Activated CD4-positive, alpha-beta T cell treated with anti-CD3 and anti-CD28 coated beads for 48 hours (primary cell): ENCODE data around the gene FAM20C.

Experiments used
- DNase-seq: peaks from one replicate; pipeline ENCODE4 v3.0.0-alpha.2; 2020

Gene FAM20C

DNA sequence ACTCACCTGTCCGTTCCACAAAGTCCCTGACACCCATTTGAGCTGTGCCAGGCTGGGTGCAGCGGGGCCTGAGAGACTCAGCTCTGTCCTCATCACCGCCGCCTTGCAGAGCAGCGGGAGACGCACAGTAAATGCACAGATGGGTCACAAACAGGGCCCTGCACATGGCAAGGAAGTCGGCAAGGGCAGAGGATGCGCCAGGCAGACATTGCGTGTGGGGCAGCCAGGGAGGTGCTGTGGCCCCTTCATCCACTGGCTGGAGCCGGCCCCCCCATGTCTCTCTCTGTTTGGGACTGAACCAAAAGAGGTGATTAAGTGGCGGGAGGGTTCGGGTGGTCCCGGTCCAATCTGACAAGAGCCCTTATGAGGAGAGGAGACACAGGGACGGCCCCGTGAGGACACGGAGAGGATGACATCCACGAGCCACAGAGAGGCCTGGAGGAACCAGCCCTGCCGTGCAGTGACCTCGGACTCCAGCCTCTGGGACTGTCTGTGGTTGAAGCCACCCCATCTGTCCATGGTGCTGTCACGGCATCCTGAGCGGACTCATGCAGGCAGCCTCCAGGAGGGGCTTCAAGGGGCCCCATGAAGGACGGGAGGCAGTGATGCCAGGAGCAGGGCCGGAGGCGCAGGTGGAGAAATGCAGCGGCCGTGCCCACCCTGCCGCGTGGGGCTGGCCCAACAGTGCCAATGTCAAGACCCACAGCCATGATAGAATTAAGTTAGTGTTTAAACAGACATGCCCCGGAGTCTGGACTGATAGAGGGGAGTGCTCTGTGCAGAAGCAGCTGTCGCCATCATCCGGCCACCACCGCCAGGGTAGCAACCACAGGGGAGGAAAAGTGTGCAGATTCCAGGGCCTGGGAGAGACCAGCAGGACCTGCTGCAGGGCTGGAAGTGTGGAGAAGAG, 69.2 kb downstream of the FAM20C start:
- DNase-seq = no peak

DNA sequence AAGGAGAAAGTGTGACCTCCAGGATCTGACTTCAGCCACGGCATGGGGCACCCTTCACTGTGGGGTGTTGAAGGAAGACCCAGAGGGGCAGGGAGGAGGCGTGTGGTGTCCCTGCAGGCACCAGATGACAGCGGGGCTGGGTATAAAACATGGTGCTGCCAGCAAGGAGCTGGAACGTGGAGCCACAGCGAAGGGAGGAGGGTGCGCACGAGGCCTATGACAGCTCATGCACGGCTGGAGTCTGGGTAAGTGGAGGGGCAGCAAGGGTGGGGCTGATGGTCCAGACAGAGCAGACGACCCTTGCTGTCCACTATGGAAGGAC, 69.8 kb downstream of the FAM20C start:
- DNase-seq = no peak

DNA sequence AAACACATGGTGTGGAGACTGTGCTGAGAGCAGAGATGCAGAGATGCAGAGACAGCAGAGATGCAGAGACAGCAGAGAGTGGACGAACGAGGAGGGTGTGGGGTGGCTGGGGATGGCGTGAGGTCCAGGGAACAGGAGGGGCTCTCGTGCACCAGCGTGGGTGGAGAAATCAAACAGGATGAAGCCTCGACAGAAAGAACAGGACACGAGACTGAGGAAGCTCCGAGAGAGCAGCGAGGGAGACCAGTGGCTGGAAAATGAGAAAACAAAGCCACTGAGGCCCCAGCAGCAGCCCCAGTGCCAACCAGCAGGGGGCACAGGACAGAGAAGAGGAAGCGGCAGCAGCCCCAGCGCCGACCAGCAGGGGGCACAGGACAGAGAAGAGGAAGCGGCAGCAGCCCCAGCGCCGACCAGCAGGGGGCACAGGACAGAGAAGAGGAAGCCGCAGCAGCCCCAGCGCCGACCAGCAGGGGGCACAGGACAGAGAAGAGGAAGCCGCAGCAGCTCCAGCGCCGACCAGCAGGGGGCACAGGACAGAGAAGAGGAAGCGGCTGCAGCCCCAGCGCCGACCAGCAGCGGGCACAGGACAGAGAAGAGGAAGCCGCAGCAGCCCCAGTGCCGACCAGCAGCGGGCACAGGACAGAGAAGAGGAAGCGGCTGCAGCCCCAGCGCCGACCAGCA, 70.4 kb downstream of the FAM20C start:
- DNase-seq = peak; percentile 93

DNA sequence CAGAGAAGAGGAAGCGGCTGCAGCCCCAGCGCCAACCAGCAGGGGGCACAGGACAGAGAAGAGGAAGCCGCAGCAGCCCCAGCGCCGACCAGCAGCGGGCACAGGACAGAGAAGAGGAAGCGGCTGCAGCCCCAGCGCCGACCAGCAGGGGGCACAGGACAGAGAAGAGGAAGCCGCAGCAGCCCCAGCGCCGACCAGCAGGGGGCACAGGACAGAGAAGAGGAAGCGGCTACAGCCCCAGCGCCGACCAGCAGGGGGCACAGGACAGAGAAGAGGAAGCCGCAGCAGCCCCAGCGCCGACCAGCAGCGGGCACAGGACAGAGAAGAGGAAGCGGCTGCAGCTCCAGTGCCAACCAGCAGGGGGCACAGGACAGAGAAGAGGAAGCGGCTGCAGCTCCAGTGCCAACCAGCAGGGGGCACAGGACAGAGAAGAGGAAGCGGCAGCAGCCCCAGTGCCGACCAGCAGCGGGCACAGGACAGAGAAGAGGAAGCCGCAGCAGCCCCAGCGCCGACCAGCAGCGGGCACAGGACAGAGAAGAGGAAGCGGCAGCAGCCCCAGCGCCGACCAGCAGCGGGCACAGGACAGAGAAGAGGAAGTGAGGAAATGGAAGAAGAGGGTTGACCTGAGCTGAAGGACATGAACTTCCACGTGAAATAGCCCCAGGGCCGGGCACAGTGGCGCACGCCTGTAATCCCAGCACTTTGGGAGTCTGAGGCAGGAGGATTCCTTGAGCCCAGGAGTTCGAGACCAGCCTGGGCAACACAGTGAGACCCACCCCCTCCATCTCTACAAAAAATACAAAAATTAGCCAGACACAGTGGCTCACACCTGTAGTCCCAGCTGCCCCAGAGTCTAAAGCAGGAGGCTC, 71.3 kb downstream of the FAM20C start:
- DNase-seq = peak; percentile 53

DNA sequence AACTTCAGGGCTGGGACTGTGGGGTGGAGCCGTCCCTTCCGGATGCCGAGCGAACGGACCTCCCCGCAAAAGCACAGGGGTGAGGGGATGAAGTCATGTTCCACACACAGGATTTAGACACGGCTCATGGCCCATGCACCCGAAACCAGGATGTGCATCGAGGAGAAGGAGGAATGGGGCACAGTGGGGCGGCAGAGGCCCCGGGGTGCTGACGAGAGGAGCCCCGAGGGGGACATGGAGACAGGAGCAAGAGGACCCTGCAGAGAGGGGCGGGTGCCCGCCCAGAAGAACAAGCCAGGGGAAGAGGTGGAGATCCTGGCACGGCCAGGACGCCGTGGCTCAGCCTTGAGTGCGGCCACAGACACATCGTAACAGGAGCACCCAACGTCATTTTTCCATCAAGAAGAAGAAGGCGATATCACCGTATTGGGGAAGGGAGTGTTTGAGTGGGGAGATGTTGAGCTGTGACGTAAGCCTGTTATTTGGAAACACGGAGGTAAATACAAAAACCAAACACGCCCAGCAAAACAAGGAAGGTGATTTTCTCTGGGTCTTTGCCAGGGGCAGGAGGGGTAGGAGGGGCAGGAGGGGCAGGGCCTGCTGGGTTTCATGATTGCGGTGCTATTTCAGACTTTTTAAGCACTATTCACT, 72.3 kb downstream of the FAM20C start:
- DNase-seq = no peak

DNA sequence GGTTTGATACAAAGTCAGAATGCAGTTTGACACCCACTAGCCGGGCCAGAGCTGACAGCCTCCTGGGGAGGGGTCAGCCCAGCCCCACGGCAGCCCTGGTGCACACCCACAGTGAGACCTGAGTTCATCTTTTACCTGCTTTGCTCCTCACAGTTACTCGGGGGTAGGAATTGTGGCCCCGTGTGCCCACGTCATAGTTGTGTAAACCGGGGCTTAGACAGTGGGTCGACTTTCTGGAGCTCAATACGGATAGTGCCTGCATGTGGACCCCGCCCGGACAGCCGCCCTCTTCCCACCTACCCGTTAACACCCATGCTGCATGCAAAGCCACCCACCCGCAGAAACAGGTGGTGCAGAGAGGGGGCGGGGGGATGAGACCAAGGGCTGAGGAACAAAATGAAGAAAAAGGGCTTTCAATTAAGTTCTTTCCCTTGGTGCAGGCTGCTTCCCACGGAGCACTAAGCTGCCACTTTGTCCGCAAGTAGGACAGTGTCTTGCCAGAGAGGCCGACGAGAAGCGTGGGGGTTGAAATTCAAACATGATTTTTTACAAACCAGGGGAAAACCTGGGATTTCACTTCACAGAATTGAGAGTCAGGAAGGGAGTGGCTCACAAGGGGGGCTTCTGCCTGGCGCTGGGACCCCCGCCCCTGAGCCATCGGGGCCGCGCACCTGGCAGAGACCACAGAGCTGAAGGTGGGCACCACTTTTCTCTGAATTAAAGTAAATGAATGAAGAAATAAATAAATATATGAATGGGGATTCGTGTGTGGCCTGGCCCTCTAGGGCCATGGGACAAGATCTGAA, 73.0 kb downstream of the FAM20C start:
- DNase-seq = no peak

DNA sequence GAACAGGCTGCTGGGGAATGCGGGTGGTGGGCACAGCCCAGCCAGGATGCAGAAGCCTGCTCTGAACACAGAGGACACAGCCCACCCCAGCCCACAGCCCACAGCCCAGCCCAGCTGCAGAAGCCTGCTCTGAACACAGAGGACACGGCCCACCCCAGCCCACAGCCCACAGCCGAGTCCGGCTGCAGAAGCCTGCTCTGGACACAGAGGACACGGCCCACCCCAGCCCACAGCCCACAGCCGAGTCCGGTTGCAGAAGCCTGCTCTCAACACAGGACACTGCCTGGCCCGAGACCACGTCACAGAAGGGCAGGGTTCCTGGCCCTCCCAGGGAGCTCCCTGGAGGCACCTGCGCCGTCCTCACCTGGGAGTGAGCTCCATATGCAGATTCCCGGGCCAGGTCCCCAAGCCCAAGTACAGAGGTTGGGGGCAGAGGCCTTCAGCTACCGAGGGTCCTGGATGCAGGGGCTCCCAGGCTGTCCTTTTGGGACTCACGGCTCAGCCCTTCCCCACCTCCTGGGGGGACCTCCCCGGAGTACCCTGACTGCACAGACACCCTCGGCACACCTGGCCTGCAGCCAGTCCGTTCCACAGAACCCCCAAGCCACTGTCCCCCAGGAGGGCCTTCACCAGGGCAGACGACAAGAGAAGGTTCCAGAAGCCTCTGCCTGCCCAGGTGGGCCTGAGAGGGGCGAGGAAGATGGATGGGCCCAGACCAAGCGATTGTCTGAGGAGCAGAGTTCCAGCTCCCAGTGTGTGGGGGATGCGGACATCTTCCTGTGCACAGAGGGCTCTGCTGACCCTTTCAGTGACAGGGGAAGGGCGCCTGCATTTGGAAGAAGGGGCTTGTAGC, 73.9 kb downstream of the FAM20C start:
- DNase-seq = no peak

DNA sequence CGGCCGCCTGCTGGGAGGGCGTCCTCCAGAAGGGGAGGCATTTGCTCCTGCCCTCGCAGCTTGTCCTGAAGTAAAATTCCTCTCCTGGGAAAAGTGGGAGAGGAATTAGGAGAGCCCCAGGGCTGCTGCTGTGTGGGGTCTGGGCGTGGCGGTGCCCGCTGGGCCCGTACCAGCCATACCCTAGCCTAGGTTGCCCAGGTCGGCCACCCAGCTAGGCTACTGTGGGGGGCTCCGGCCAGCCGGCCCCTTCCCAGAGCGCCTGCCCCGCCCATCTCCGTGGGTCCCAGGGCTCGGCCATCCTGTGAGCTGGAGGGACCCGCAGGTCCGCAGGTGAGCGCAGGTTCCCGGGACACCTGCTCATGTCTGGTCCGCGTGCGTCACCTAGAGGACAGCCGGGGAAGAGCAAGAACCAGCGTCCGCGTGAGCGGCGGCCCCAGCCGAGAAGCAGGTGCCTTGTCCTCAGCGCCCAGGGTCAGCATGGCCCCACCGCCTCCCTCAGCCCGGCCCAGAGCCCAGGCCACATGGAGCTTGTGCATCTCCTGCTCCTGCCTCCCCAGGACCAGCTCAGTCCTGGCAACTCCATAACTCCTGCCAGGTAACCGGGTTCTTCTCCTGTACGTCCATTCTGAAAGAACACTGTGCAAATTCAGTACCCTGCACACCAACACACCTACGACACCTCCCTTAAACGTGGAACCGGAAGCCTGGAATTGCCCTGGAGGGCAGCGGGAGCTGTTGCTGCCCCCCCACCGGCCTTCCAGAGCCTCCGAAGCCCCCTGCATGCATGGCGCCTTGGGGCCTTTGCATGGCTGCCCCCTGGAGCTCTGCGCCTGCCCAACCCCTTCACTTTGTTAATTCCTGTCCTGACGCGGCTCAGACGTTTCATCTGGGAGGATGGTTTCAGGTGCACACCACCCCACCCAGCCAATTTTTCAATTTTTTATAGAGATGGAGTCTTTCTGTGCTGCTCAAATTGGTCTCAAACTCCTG, 74.8 kb downstream of the FAM20C start:
- no peak for DNase-seq

DNA sequence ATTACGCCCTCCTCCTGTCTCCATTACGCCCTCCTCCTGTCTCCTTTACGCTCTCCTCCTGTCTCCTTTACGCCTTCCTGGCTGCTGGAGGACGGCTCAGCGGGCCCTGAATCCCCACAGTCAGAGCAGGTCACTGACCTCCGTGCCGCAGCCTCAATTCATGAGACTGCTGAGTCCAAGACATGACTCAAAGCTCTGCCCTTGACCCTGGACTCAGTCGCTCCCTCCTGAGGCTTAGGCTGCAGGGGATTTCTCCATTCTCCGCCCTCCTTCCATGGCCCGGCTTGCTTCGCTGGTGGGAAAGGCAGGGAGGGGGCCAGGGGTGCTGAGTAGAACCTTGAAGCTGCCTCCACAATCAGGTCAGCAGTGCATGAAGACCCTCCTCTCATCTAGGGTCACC, 76.6 kb downstream of the FAM20C start:
- DNase-seq = no peak

DNA sequence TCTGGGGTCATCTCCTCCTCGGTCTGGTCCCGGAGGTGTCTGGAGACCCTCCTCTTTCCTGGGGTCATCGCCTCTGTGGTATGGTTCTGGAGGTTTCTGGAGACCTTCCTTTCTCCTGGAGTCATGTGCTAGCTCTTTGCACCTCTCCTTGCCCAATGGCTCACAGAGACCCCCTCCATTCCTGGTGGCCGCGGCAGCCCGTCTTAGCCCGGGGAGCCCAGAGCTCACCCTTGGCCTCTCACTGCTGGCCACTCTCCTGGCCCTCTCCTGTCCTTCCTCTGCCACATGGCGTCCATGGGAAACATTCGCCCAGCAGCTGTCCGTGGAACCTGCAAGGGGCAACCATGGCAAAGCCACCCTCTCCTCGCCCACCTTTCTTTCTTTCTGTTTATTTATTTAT, 77.3 kb downstream of the FAM20C start:
- no peak for DNase-seq

DNA sequence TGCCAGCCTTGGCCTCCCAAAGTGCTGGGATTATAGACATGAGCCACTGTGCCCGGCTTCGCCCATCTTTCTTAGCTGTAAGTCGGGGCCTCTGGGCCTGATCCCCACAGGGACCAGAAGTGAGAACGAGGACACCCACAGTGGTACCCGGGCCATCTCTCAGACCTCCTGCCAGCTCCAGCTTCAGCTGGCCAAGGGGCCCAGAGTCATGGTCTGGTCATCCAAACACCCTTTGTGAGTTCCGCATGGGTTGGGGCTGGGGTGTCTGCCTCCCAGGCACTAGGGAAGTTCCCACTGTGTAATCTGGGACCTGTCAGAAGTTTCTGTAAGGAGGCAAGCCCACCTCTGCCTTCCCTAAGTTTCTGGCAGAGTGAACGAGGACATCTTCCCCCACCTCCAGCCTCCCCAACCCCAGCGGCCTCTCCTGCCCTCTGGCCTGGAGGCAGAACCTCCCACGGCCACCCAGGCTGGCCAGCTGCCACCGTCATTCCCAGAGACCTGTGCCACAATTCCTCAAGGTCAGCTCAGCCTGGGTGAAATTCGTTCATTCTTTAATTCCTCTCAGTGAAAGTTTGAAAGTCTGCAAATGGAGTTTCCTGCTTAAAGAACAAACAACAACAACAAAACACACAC, 78.1 kb downstream of the FAM20C start:
- DNase-seq = no peak

DNA sequence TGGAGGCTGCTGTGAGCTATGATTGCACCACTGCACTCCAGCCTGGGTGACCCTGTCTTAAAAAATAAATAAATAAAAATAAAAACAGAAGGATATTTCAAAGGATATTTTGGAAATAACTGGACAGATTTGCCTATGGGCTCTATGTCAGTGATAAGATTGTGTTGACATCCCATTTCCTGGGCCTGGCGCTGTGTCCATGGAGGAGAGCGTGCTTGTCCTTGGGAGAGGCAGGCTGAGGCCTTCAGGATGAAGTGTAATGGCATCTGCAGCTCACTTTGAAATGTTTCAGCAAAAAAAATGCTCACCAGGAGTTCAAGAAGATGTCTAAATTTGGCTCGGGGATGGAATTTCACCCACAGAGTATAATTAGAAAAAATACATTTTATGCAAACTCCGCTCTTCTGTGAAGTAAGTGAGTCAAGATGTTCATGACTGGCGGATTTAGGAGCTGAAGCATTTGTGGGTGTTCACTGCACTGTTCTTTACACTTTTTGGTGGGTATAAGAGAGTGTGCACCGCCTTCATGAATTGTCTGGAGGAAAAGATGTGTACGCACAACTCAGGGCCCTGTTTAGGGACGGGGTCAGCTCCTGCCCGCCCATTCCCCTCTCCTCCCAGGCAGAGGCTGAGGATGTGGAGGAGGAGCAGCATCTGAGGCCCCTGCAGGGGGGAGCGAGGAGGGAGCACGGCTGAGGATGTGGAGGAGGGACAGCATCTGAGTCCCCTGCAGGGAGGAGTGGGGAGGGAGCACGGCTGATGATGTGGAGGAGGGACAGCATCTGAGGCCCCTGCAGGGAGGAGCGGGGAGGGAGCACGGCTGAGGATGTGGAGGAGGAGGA, 79.1 kb downstream of the FAM20C start:
- no peak for DNase-seq

DNA sequence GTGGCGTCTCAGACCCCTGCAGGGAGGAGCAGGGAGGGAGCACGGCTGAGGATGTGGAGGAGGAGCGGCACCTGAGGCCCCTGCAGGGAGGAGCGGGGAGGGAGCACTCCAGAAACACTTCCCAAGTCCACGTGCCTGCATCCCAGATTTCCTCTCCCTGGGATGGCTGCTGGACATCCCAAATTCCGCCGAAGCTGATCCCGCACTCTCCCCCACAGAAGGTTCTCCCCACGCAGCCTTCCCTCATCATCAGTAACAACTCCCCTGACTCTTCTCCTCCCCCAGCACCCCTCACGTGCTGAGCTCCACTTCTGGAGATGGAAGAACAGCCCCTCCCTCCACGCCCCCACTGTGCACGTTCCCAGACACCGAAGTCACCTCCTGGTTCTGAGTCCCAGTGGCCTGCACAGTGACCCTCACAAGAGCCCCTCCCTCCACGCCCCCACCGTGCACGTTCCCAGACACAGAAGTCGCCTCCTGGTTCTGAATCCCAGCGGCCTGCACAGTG, 79.8 kb downstream of the FAM20C start:
- no peak for DNase-seq

DNA sequence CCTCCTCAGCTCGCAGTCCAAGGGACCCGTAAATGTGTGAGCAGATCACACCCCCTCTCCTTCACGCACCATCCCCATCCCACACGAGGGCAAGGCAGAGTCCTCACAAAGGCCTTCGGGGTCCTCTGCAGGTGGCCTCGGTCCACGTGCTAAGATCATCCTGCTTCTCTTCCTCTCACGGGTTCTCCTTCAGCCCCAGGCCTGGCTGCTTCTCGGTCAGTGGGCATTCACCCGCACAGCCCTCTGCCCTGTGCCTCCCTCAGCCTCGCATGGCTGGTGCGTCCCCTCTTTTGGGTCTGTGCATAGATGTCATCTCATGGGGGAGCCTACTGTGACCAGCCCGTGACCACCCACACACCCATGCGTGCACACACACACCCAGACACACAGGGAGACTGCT, 80.3 kb downstream of the FAM20C start:
- DNase-seq = no peak

DNA sequence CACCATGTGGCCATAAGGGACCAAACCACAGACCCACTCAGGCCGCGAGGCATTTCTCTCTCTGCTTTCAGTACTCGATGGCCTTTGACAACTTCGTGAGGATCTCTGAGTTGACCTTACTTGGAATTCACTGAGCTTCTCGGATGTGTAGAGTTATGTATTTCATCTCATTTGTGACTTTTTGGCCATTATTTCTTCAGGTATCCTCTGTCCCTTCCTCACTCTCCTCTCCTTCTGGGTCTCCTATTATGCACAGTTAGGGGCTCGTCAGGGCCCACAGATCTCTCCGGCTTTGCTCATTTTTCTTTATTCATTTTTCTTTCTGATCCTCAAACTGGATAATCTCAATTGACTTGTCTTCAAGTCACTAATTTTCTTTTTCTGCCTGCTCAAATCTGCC, 81.0 kb downstream of the FAM20C start:
- no peak for DNase-seq

DNA sequence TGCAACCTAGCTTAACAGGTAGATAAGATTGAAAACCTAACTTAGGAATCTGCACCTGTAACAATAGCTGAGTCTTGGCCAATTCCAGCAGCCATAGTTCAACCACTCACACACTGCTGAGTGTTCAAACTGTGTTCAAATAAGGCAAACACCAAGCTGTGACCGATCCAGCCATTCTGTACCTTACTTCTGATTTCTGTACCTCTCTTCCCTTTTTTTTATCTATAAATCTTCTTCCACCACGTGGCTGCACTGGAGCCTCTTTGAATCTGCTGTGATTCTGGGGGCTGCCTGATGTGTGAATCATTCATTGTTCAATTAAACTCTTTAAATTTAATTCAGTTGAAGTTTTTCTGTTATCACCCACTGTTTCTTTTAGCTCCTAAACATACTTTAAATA, 81.9 kb downstream of the FAM20C start:
- no peak for DNase-seq

DNA sequence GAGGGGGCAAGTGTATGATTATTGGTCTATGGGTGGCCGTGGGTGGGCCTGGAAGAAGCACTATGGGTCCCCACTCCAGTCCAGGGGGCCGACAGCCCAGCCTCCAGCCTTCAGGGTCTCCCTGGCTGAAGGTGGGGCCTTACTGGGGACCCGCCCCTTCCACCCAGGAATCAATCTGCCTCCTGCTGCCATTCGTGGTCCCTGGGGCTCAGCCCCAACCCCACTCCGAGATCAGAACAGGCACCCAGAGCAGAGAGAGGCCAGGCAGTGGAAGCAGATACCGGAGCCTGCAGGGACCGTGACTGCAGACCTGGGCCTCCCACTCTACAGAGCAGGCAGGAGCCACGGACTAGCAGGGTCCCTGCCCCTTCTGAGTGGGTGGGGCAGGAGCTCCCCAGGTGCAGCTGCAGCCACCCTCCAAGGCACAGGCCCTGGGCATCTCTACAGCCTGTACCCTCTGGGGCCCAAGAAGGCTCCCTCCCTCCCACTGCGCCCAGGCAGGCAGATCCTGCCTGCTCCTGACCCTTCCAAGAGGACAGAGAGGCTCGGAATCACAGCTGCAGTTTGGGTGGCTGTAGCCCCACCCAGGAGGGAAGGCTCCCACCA, 84.0 kb downstream of the FAM20C start:
- no peak for DNase-seq

DNA sequence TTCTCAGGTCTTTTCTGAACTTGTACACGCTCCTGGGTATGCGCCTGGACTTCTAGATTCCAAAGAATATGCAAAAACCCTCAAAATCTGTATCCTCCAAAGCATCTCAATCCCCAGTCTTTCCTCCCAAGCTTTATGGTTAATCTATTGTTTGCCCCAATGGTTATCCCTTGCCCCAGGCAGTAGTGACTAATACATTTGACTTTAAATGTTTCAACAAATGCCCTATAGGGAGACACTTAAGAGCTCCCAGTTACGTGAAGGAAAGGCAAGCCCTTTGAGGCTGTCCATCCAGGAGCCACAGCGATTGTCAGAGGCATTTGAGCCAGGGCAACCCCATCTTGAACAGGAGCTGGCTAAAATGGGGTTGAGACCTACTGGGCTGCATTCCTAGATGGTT, 84.9 kb downstream of the FAM20C start:
- DNase-seq = no peak
